MCF 10A (cell line): Measurements from ENCODE around the gene METTL13. TPM values are rescaled to one million over a fixed set of nuclear protein-coding genes. Genes with fewer than 3 reads are reported as not detected.

Experiments
- BruUV-seq: library from RNA; stranded (reverse); fragments of 400-500 nt; replicated peaks from 2 replicates; lab custom pipeline; 2021; lab: Mats Ljungman, UMichigan
- CTCF ChIA-PET: fragments of 300-600 bp; sonication (Branson Sonifier 250); formaldehyde crosslinking; extraction: SDS; loops from one replicate; lab custom pipeline; 2021; ENCODE audit warnings: antibody characterized with exemption, inconsistent platforms; lab: Yijun Ruan, JAX
- POLR2A ChIA-PET: fragments of 300-600, 350-650 bp; sonication (Branson Sonifier 250); formaldehyde crosslinking; extraction: SDS; loops from one replicate; lab custom pipeline; 2020; ENCODE audit warnings: antibody characterized with exemption, inconsistent platforms; lab: Yijun Ruan, JAX
- DNase-seq: peaks from one replicate; pipeline ENCODE4 v3.0.0-alpha.2; 2018; ENCODE audit not compliant: unreplicated experiment
- H3K27ac Mint-ChIP-seq: one replicate; pipeline ENCODE4 v1.8.0; 2022; ENCODE audit warnings: mild to moderate bottlenecking, low read depth, mixed read lengths; ENCODE audit not compliant: unreplicated experiment
- H3K27me3 Mint-ChIP-seq: one replicate; pipeline ENCODE4 v1.8.0; 2022; ENCODE audit warnings: mixed read lengths; ENCODE audit not compliant: insufficient read depth, unreplicated experiment
- H3K36me3 Mint-ChIP-seq: one replicate; pipeline ENCODE4 v1.8.0; 2022; ENCODE audit warnings: mild to moderate bottlenecking, moderate library complexity, mixed read lengths; ENCODE audit not compliant: insufficient read depth, unreplicated experiment
- H3K4me1 Mint-ChIP-seq: one replicate; pipeline ENCODE4 v1.8.0; 2022; ENCODE audit warnings: mixed read lengths; ENCODE audit not compliant: insufficient read depth, unreplicated experiment
- H3K4me3 Mint-ChIP-seq: one replicate; pipeline ENCODE4 v1.8.0; 2022; ENCODE audit warnings: mild to moderate bottlenecking, moderate library complexity, mixed read lengths; ENCODE audit not compliant: unreplicated experiment
- H3K9me3 Mint-ChIP-seq: one replicate; pipeline ENCODE4 v1.8.0; 2022; ENCODE audit warnings: mixed read lengths; ENCODE audit not compliant: unreplicated experiment
- intact Hi-C: fragments of 100-400 bp; cut with micrococcal nuclease; formaldehyde crosslinking; loops from 2 replicates; pipeline ENCODE4 v1.14.1; 2022
- total RNA-seq: library from RNA; stranded (reverse); gene quantifications from 2 replicates; pipeline ENCODE4 v1.2.3, GENCODE V29; 2022
- TF ChIP-seq, protein P1 (sequence below): fragments of 200-600 bp; IDR thresholded peaks from one replicate; pipeline ENCODE4 v1.8.0; 2022; ENCODE audit warnings: antibody characterized with exemption, mild to moderate bottlenecking; ENCODE audit not compliant: unreplicated experiment

Gene METTL13
- total RNA-seq, 1 experiment from 2014 or later, result 30.7 TPM

DNA sequence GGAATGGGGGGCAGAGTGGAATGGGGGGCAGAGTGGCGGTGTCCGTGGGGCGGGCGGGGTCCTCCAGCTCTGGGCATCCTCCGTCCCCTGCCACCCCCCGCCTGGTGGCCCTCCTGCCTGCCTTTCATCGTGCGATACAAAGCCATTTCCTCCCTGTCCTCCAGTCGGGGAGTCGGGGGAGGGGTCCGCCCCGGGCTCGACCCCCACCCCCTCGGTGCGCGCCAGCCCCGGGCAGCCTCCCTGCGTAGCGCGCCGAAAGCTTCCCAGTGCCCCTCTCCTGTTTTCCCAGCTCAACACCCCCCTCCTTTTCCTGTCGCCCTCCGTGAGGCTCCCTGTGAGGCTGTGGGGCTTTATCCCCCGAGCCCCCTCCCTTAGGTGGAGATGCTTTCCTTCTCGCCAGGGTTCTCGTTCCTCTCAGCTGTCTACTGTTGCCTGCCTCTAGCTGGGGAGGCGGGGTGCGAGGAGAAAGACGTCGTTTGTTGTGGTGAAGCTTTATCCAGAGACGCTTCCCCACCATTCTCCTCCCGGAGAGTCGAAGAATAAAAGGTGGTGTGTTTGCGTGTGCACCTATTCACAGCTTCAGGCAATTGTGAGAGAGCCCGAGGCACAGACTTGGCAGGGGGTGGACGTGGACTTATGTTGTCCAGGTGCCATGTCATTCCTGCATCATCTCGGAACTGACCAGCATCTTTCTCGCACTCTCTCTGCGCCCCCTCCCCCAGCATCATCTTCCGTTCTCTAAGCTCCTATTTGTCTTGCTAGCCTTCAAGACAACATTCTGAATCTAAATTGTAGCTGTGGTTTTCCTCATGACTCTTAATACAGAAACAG lies 60.7 kb downstream of the METTL13 start:
- intact Hi-C loops, result no loop called here
- peaks cover 33% of the 10 kb centered on the region for H3K27me3 Mint-ChIP-seq
- no peak overlapping the region for H3K27ac Mint-ChIP-seq
- CTCF ChIA-PET, result interaction anchor here (0.6 to 5.5 kb wide), 20 partner anchors 10 to 1981 kb away, joined by 3 to 52 read pairs (median 4); partner anchors contain the start of gene PIGC
- no peaks in the 10 kb centered on the region for H3K9me3 Mint-ChIP-seq
- H3K36me3 Mint-ChIP-seq, result no peaks in the 10 kb centered on the region
- peak; percentile 14 for DNase-seq
- no TSS peak for BruUV-seq
- H3K4me1 Mint-ChIP-seq, result peaks cover 16% of the 10 kb centered on the region
- POLR2A ChIA-PET, result interaction anchor here (0.6 to 3.0 kb wide), 9 partner anchors 10 to 142 kb away, joined by 3 to 18 read pairs (median 5); partner anchors contain the start of genes METTL13 and VAMP4
- peak overlapping the region; percentile 71 for H3K4me3 Mint-ChIP-seq
- TF ChIP-seq, protein P1, sequence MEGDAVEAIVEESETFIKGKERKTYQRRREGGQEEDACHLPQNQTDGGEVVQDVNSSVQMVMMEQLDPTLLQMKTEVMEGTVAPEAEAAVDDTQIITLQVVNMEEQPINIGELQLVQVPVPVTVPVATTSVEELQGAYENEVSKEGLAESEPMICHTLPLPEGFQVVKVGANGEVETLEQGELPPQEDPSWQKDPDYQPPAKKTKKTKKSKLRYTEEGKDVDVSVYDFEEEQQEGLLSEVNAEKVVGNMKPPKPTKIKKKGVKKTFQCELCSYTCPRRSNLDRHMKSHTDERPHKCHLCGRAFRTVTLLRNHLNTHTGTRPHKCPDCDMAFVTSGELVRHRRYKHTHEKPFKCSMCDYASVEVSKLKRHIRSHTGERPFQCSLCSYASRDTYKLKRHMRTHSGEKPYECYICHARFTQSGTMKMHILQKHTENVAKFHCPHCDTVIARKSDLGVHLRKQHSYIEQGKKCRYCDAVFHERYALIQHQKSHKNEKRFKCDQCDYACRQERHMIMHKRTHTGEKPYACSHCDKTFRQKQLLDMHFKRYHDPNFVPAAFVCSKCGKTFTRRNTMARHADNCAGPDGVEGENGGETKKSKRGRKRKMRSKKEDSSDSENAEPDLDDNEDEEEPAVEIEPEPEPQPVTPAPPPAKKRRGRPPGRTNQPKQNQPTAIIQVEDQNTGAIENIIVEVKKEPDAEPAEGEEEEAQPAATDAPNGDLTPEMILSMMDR, result no peak

DNA sequence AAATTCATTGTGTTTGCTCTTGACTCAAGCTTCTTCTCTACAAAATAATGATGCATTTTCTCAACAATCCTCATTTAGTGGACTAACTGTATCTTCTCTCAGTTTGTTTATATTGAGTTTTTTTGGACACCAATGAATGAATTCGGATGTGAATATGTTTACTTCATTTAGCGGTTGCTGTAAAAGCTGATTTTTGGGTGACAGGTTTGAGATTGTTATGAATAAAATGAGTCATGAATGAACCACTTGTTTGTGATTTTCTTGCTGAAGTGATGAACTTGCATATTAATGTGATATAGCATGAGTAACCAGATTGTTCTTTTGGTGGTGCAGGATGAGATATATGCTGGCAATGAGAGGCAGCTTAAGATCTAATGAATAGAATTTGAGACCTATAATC lies 62.9 kb downstream of the METTL13 start:
- CTCF ChIA-PET, result interaction anchor here (1.0 to 5.5 kb wide), 4 partner anchors 43 to 200 kb away, joined by 3 to 52 read pairs (median 28); no protein-coding TSS in a partner anchor
- POLR2A ChIA-PET, result interaction anchor here (0.7 to 1.5 kb wide), 4 partner anchors 9 to 63 kb away, joined by 3 to 4 read pairs (median 3); partner anchors contain the start of gene METTL13
- Mint-ChIP-seq H3K4me1 (peaks cover 16% of the 10 kb centered on the region), H3K27ac (no peak overlapping the region), H3K27me3 (peaks cover 33% of the 10 kb centered on the region), H3K36me3 (no peaks in the 10 kb centered on the region), H3K4me3 (no peak overlapping the region), H3K9me3 (no peaks in the 10 kb centered on the region)
- intact Hi-C loops, result no loop called here
- TF ChIP-seq, protein P1, result no peak
- no peak for DNase-seq
- BruUV-seq, result no TSS peak

DNA sequence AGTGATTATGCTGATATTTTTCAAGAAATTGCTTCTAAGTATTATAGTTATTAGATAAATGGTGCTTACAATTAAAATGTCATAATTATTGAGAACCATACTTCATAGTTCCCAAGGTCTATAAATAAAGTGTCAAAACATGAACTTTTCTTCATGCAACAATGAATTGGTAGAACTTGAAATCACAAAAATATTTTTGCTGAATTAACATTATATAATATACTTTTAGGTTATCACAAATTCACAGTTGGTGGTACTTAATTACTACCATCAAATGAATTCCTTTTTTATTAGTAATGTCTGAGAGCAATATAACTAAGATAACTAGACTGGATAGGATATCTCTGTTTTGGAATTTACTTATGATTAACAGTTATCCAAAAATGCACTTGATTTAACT lies 64.5 kb downstream of the METTL13 start:
- Mint-ChIP-seq H3K9me3 (no peaks in the 10 kb centered on the region), H3K27me3 (peaks cover 33% of the 10 kb centered on the region), H3K4me1 (peaks cover 10% of the 10 kb centered on the region), H3K4me3 (no peak overlapping the region), H3K27ac (no peak overlapping the region), H3K36me3 (no peaks in the 10 kb centered on the region)
- CTCF ChIA-PET, result interaction anchor here (1.2 kb wide), 1 partner anchor 11 kb away, joined by 4 read pairs; no protein-coding TSS in a partner anchor
- TF ChIP-seq, protein P1, result no peak
- no peak for DNase-seq
- POLR2A ChIA-PET, result interaction anchor here (1.1 to 1.5 kb wide), 2 partner anchors 22 to 65 kb away, joined by 3 to 4 read pairs; partner anchors contain the start of gene METTL13
- BruUV-seq, result no TSS peak
- intact Hi-C loops, result no loop called here

Other genes starting within 250 kb of the METTL13 start
- gene MYOCOS, start 159.4 kb upstream of the METTL13 start, total RNA-seq, result 0.23 and 0.25 TPM in 2 replicates
- not detected in 2 replicates for gene MYOC, start 129.0 kb upstream of the METTL13 start, total RNA-seq
- 20.2 and 21.1 TPM in 2 replicates for gene VAMP4, start 39.6 kb upstream of the METTL13 start, total RNA-seq
- 0.44 and 0.68 TPM in 2 replicates for gene DNM3, start 59.8 kb downstream of the METTL13 start, total RNA-seq